ENCODE measurements around the gene FLNB.

Gene FLNB

GRCh38 chr3:58130591-58130990 lies 122.4 kb downstream of the FLNB start:
- TF ChIP-seq FOXP2 (optimal IDR thresholded peaks at IDR 0.05; ENCODE audit: borderline replicate concordance, extremely low read depth, extremely low read length, insufficient read depth), result no peak
- TF ChIP-seq REST (IDR thresholded peaks at IDR 0.05; ENCODE audit: insufficient read depth in 1 of 2, low read depth in 2 of 2, low read length in 2 of 2), result no peak
- TF ChIP-seq SIN3A (IDR thresholded peaks at IDR 0.05; ENCODE audit: borderline replicate concordance, insufficient read depth, low read length), result no peak
- no peak for TF ChIP-seq POLR2AphosphoS5 (IDR thresholded peaks at IDR 0.05; ENCODE audit: low read depth, low read length)
- TF ChIP-seq TAF1 (IDR thresholded peaks at IDR 0.05; ENCODE audit: borderline replicate concordance, insufficient read depth, low read length), result no peak

GRCh38 chr3:58131101-58131825 lies 123.0 kb downstream of the FLNB start:
- TF ChIP-seq REST (IDR thresholded peaks at IDR 0.05; ENCODE audit: insufficient read depth in 1 of 2, low read depth in 2 of 2, low read length in 2 of 2), result no peak

- TF ChIP-seq SIN3A (IDR thresholded peaks at IDR 0.05; ENCODE audit: borderline replicate concordance, insufficient read depth, low read length) (no peak), REST (IDR thresholded peaks at IDR 0.05; ENCODE audit: insufficient read depth in 1 of 2, low read depth in 2 of 2, low read length in 2 of 2) (no peak), FOXP2 (optimal IDR thresholded peaks at IDR 0.05; ENCODE audit: borderline replicate concordance, extremely low read depth, extremely low read length, insufficient read depth) (no peak)
These were observed 124.6 kb downstream of the FLNB start for GRCh38 chr3:58132850-58133249.

- TF ChIP-seq SIN3A (IDR thresholded peaks at IDR 0.05; ENCODE audit: borderline replicate concordance, insufficient read depth, low read length) (no peak), FOXP2 (optimal IDR thresholded peaks at IDR 0.05; ENCODE audit: borderline replicate concordance, extremely low read depth, extremely low read length, insufficient read depth) (no peak), POLR2AphosphoS5 (IDR thresholded peaks at IDR 0.05; ENCODE audit: low read depth, low read length) (no peak), REST (IDR thresholded peaks at IDR 0.05; ENCODE audit: insufficient read depth in 1 of 2, low read depth in 2 of 2, low read length in 2 of 2) (no peak), TAF1 (IDR thresholded peaks at IDR 0.05; ENCODE audit: borderline replicate concordance, insufficient read depth, low read length) (no peak)
These were observed 126.2 kb downstream of the FLNB start for GRCh38 chr3:58134468-58134867.

Measured in PFSK-1 (cell line).